Natural killer cell treated with Interleukin-12 subunit alpha and Interleukin-12 subunit beta and Interleukin-15 and Interleukin-18, amount 100 ng/mL, for 72 hours (primary cell): ENCODE measurements around the gene NARS2. TPM values are rescaled to one million over a fixed set of nuclear protein-coding genes. Genes with fewer than 3 reads are reported as not detected.
A peak's percentile ranks its signal among the peaks of the same experiment; 100 is the strongest.
"Not testable (repeated sequence)": the region's sequence is repeated elsewhere in the genome, so short reads cannot be mapped to it uniquely, and the experiment has no call there.

ENCODE experiments used
- ATAC-seq, 2 donors: fragments of 150-1000 bp; cut with Tn5 transposase in 1 of 2; sonication (Bioruptor Pico), chemical (Tn5 transposase) in 1 of 2; 2 replicates each; pipeline ENCODE4 v1.10.0; 2021
- DNase-seq: peaks from one replicate; pipeline ENCODE4 v3.0.0; 2022; ENCODE audit warnings: low spot score
- H3K27ac Mint-ChIP-seq, 2 donors: 1 replicate in 1 of 2; 2 replicates in 1 of 2; pipeline ENCODE4 v1.8.0; 2022; ENCODE audit warnings: mixed read lengths in 2 of 2, mild to moderate bottlenecking in 1 of 2, moderate library complexity in 1 of 2
- H3K27me3 Mint-ChIP-seq, 2 donors: 1 replicate in 1 of 2; 2 replicates in 1 of 2; pipeline ENCODE4 v1.8.0; 2022; ENCODE audit warnings: mixed read lengths in 2 of 2
- H3K36me3 Mint-ChIP-seq: one replicate; pipeline ENCODE4 v1.8.0; 2022; ENCODE audit warnings: mixed read lengths
- H3K4me1 Mint-ChIP-seq, 2 donors: 1 replicate in 1 of 2; 2 replicates in 1 of 2; pipeline ENCODE4 v1.8.0; 2022; ENCODE audit warnings: low read depth in 2 of 2, mixed read lengths in 2 of 2, mild to moderate bottlenecking in 1 of 2
- H3K4me3 Mint-ChIP-seq: one replicate; pipeline ENCODE4 v1.8.0; 2022; ENCODE audit warnings: mixed read lengths
- H3K9me3 Mint-ChIP-seq: 2 replicates; pipeline ENCODE4 v1.8.0; 2022; ENCODE audit warnings: mixed read lengths
- total RNA-seq, 2 donors: library from RNA; stranded (reverse); gene quantifications; one replicate each; pipeline ENCODE4 v1.2.3, GENCODE V29; 2022

The NARS2 gene
- total RNA-seq = 10 to 100 TPM; 15.8 to 19.8 TPM

DNA sequence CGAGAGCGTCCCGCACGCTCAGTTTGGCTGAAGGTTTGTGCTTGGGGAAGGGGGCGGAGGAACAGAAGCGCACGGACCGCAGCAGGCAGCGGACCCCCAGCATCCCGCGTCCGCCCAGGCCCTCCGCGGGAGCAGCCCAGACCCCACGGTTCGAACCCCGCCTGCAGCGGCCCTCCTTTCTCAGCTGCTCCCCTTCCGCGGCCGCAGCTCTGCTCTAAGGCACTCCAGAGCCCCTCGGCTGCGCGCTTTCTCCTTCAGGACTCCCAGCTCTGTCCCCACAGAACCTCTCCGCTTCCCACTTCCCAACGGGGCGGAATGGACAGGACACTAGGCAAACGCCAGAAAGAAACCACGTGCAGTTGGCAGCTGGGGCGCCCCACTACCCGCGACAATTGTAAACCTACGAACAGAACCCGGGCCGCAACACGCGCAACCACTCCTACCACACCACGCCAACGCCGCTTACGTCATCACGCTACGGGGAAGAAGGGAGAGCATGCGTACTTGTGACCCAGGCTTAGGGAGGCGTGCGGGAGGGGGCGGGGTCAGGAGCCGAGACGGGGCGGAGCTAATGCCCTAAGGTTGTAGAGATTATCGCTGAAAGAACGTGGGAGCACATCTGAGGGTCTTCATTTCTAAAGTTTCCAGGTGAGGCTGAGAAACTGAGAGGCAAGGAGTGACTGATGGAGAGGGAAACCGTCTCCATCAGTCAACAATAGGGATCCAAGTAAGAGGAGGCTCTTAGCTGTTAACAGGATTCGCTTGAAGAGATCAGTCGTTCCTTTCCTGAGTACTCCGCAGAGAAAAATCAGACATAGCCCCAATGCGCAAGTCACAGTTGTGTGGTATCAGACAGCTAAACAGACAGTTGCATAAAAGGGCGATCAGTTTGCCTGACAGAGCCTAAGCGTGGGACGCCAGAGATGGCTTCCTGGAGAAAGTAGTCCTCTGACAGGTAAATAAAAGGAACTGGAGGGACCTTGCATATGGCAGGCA is at the start of gene NARS2:
TSS of gene NARS2 (minus strand) at position 479 of the 996 bp plus-strand sequence. CDS start at position 103, 376 bp downstream.
- DNase-seq = peak; percentile 93
- Mint-ChIP-seq H3K4me3 (peak within 1 kb of the TSS; percentile 98), H3K9me3 (no peaks in the 10 kb centered on the region), H3K36me3 (peaks cover 10% of the 10 kb centered on the region), H3K27ac (peak within 1 kb of the TSS; percentile 79 to 90), H3K4me1 (peaks cover 23 to 28% of the 10 kb centered on the region in 2 donors), H3K27me3 (peaks cover 0 to 3% of the 10 kb centered on the region in 2 donors)
- ATAC-seq = peak; percentile 99

DNA sequence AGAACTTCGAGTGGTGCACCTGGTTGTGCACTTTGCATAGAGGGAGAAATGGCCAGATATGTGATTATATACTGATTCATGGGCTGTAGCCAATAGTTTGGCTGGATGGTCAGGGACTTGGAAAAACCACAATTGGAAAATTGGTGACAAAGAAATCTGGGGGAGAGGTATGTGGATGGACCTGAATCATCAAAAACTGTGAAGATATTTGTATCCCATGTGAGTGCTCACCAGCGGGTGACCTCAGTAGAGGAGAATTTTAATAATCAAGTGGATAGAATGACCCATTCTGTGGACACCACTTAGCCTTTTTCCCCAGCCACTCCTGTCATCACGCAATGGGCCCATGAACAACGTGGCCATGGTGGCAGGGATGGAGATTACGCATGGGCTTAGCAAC is 48.0 kb upstream of the NARS2 start:
- H3K4me1 Mint-ChIP-seq = no peaks in the 10 kb centered on the region
- H3K4me3 Mint-ChIP-seq = no peak overlapping the region
- peaks cover 10 to 11% of the 10 kb centered on the region in 2 donors for H3K27me3 Mint-ChIP-seq
- no peak overlapping the region for H3K27ac Mint-ChIP-seq
- ATAC-seq (no peak), DNase-seq (no peak)
- peaks cover 6% of the 10 kb centered on the region for H3K36me3 Mint-ChIP-seq
- H3K9me3 Mint-ChIP-seq = peaks cover 8% of the 10 kb centered on the region

DNA sequence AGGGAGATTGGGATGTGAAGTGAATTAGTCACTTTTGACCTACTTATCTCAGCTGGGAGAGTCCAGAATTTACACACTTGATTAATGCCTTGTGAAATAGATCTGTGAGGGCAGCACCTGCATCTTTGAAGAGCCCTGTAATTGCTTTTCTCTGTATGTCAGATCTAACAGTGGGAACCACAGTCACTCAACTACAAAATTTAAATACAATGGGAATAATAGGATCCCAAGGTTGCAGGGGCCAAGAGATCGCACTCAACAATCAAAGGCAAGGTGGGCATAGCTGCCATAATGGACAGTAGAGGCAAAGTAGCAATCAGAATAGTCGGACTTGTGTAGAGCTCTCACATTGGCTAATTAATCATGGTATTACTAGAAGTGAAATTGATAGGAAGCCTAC is 45.5 kb upstream of the NARS2 start:
- DNase-seq (no peak), ATAC-seq (no peak)
- no peaks in the 10 kb centered on the region for H3K4me1 Mint-ChIP-seq
- H3K27me3 Mint-ChIP-seq = peaks cover 0 to 14% of the 10 kb centered on the region in 2 donors
- H3K9me3 Mint-ChIP-seq = peaks cover 8% of the 10 kb centered on the region
- peaks cover 6% of the 10 kb centered on the region for H3K36me3 Mint-ChIP-seq
- no peak overlapping the region for H3K27ac Mint-ChIP-seq
- H3K4me3 Mint-ChIP-seq = no peak overlapping the region

GRCh38 chr11:78615724-78616123 is 41.1 kb upstream of the NARS2 start:
- Mint-ChIP-seq H3K27ac (no peak overlapping the region), H3K27me3 (peaks cover 20% of the 10 kb centered on the region in 2 donors), H3K4me1 (no peaks in the 10 kb centered on the region), H3K36me3 (peaks cover 6% of the 10 kb centered on the region), H3K9me3 (peaks cover 8% of the 10 kb centered on the region), H3K4me3 (no peak overlapping the region)
- no peak for DNase-seq
- ATAC-seq = no peak

- H3K36me3 Mint-ChIP-seq = no peaks in the 10 kb centered on the region
- no peak for DNase-seq
- peaks cover 16 to 20% of the 10 kb centered on the region in 2 donors for H3K27me3 Mint-ChIP-seq
- H3K4me3 Mint-ChIP-seq = no peak overlapping the region
- no peaks in the 10 kb centered on the region for H3K4me1 Mint-ChIP-seq
- H3K9me3 Mint-ChIP-seq = no peaks in the 10 kb centered on the region
- no peak for ATAC-seq
- H3K27ac Mint-ChIP-seq = no peak overlapping the region
Measured at GRCh38 chr11:78613378-78613813, 38.7 kb upstream of the NARS2 start.

GRCh38 chr11:78612721-78613377 is 38.2 kb upstream of the NARS2 start:
- no peaks in the 10 kb centered on the region for H3K9me3 Mint-ChIP-seq
- DNase-seq (no peak), ATAC-seq (no peak)
- H3K4me3 Mint-ChIP-seq = no peak overlapping the region
- no peak overlapping the region for H3K27ac Mint-ChIP-seq
- H3K27me3 Mint-ChIP-seq = peaks cover 11 to 20% of the 10 kb centered on the region in 2 donors
- no peaks in the 10 kb centered on the region for H3K36me3 Mint-ChIP-seq
- no peaks in the 10 kb centered on the region for H3K4me1 Mint-ChIP-seq

DNA sequence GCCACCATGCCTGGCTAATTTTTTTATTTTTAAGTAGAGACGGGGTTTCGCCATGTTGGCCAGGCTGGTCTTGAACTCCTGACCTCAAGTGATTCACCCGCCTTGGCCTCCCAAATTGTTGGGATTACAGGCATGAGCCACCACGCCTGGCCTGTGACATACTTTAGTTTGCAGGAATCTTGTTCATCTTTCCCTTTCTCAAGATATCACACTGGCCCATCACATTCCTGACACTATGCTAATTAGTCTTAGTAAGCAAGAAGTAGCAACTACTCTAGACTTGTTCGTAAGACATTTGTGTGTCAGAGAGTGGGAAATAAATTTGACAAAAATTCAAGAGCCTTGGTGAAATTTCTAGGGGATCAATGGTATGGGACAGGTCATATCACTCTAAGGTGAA is 34.7 kb upstream of the NARS2 start:
- not testable (repeated sequence) for H3K27ac Mint-ChIP-seq, ATAC-seq, H3K9me3 Mint-ChIP-seq, H3K4me1 Mint-ChIP-seq, DNase-seq, H3K36me3 Mint-ChIP-seq, H3K4me3 Mint-ChIP-seq
- H3K27me3 Mint-ChIP-seq = peaks cover 10 to 13% of the 10 kb centered on the region in 2 donors

DNA sequence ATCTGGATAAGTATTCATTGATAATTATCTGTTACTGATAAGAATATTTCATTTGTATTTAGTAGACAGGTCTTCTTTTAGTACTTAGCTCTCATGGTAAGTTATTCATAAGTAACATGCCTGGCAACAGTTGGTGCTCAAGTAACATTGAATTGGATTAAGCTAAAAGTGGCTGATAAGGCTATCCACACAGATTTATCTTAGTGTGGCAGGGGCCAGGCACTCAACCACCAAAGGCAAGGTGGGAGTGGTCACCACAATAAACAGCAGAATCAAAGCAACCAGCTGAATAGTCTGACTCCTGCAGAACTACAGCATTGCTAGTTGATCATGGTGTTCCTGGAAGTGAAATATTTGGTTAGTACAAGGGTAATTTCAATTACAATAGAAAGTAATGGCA is 33.0 kb upstream of the NARS2 start:
- Mint-ChIP-seq H3K4me3 (no peak overlapping the region), H3K4me1 (no peaks in the 10 kb centered on the region), H3K27ac (no peak overlapping the region), H3K36me3 (no peaks in the 10 kb centered on the region), H3K27me3 (peaks cover 0 to 9% of the 10 kb centered on the region in 2 donors), H3K9me3 (no peaks in the 10 kb centered on the region)
- DNase-seq (no peak), ATAC-seq (no peak)

- Mint-ChIP-seq H3K4me1 (no peaks in the 10 kb centered on the region), H3K4me3 (no peak overlapping the region), H3K36me3 (no peaks in the 10 kb centered on the region), H3K27me3 (peaks cover 8 to 14% of the 10 kb centered on the region in 2 donors), H3K9me3 (no peaks in the 10 kb centered on the region), H3K27ac (no peak overlapping the region)
- ATAC-seq (no peak), DNase-seq (no peak)
Measured at GRCh38 chr11:78606667-78607066, 32.0 kb upstream of the NARS2 start.

- H3K27me3 Mint-ChIP-seq = peaks cover 21 to 24% of the 10 kb centered on the region in 2 donors
- ATAC-seq (no peak), DNase-seq (no peak)
- no peaks in the 10 kb centered on the region for H3K4me1 Mint-ChIP-seq
- H3K27ac Mint-ChIP-seq = no peak overlapping the region
- H3K9me3 Mint-ChIP-seq = no peaks in the 10 kb centered on the region
- H3K4me3 Mint-ChIP-seq = no peak overlapping the region
- H3K36me3 Mint-ChIP-seq = no peaks in the 10 kb centered on the region
Measured at GRCh38 chr11:78605296-78605695, 30.6 kb upstream of the NARS2 start.

DNA sequence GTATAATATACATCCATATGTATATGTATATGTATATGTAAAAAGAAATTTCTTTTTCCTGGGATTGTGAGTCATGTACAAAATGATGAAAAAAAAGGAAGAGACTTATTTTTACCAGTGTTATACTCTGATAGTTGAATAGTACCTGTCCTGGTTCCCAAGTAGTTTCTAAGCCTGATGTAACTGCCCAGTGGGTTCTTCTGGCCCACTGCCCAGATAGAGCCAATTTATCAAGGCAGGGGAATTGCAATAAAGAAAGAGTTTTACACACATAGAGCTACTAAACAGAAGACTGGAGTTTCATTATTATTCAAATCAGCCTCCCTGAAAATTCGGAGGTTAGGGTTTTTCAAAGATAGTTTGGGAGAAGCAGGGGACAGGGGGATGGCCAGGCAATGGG is 29.1 kb upstream of the NARS2 start:
- ATAC-seq (no peak), DNase-seq (no peak)
- H3K4me1 Mint-ChIP-seq = no peaks in the 10 kb centered on the region
- no peaks in the 10 kb centered on the region for H3K9me3 Mint-ChIP-seq
- H3K27me3 Mint-ChIP-seq = peaks cover 33 to 36% of the 10 kb centered on the region in 2 donors
- H3K27ac Mint-ChIP-seq = no peak overlapping the region
- H3K4me3 Mint-ChIP-seq = no peak overlapping the region
- no peaks in the 10 kb centered on the region for H3K36me3 Mint-ChIP-seq

- not testable (repeated sequence) for H3K27ac Mint-ChIP-seq, H3K9me3 Mint-ChIP-seq, H3K4me1 Mint-ChIP-seq, H3K36me3 Mint-ChIP-seq, ATAC-seq, H3K4me3 Mint-ChIP-seq, DNase-seq
- peaks cover 33 to 36% of the 10 kb centered on the region in 2 donors for H3K27me3 Mint-ChIP-seq
Measured at GRCh38 chr11:78602771-78603170, 28.1 kb upstream of the NARS2 start.

GRCh38 chr11:78601066-78601465 is 26.4 kb upstream of the NARS2 start:
- H3K4me3 Mint-ChIP-seq, DNase-seq, H3K36me3 Mint-ChIP-seq, H3K9me3 Mint-ChIP-seq, ATAC-seq, H3K4me1 Mint-ChIP-seq, H3K27ac Mint-ChIP-seq: not testable (repeated sequence)
- peaks cover 33 to 36% of the 10 kb centered on the region in 2 donors for H3K27me3 Mint-ChIP-seq

- not testable (repeated sequence) for ATAC-seq, H3K36me3 Mint-ChIP-seq, H3K4me3 Mint-ChIP-seq, H3K4me1 Mint-ChIP-seq, DNase-seq, H3K27ac Mint-ChIP-seq, H3K9me3 Mint-ChIP-seq
- H3K27me3 Mint-ChIP-seq = peaks cover 37 to 51% of the 10 kb centered on the region in 2 donors
Measured at GRCh38 chr11:78597579-78597978, 22.9 kb upstream of the NARS2 start.
